Measurements from ENCODE around the gene CRTC2.
A peak's percentile ranks its signal among the peaks of the same experiment; 100 is the strongest.
"Not testable (repeated sequence)": the region's sequence is repeated elsewhere in the genome, so short reads cannot be mapped to it uniquely, and the experiment has no call there.

CRTC2 gene

GRCh38 chr1:153922972-153923925 lies 35.2 kb downstream of the CRTC2 start, which contains the start of gene GATAD2B:
Gene GATAD2B (minus strand): TSS chr1:153922972. CDS start chr1:153828347, 94,625 bp downstream.
- peak; percentile 93 for FAIRE-seq

GRCh38 chr1:153922076-153922971 lies 36.1 kb downstream of the CRTC2 start:
- no peak for FAIRE-seq

- FAIRE-seq: no peak
These were observed 36.7 kb downstream of the CRTC2 start for GRCh38 chr1:153921803-153922075.

- FAIRE-seq: no peak
These were observed 37.2 kb downstream of the CRTC2 start for GRCh38 chr1:153921080-153921802.

- FAIRE-seq: no peak
These were observed 38.2 kb downstream of the CRTC2 start for GRCh38 chr1:153919876-153920852.

GRCh38 chr1:153916297-153916696 lies 42.1 kb downstream of the CRTC2 start:
- no peak for FAIRE-seq

- FAIRE-seq: no peak
These were observed 46.1 kb downstream of the CRTC2 start for GRCh38 chr1:153912349-153912748.

- FAIRE-seq: not testable (repeated sequence)
These were observed 47.9 kb downstream of the CRTC2 start for GRCh38 chr1:153910560-153910959.

GRCh38 chr1:153908071-153908470 lies 50.3 kb downstream of the CRTC2 start:
- FAIRE-seq: no peak

GRCh38 chr1:153907134-153907533 lies 51.3 kb downstream of the CRTC2 start:
- no peak for FAIRE-seq

GRCh38 chr1:153906396-153906795 lies 52.0 kb downstream of the CRTC2 start:
- no peak for FAIRE-seq

- FAIRE-seq: not testable (repeated sequence)
These were observed 52.5 kb downstream of the CRTC2 start for GRCh38 chr1:153905908-153906307.

GRCh38 chr1:153903841-153904455 lies 54.5 kb downstream of the CRTC2 start:
- FAIRE-seq: no peak

- FAIRE-seq: no peak
These were observed 58.9 kb downstream of the CRTC2 start for GRCh38 chr1:153899509-153899908.
